Renal cortical epithelial cell (primary cell): ENCODE data around the gene DOK7. TPM values are rescaled to one million over a fixed set of nuclear protein-coding genes. Genes with fewer than 3 reads are reported as not detected.

Source experiments
- DNase-seq: peaks from one replicate; pipeline ENCODE4 v3.0.0-alpha.2; 2011; ENCODE audit warnings: low read depth
- total RNA-seq: library from RNA; depleted of rRNA; stranded (reverse); fragments of >200 nt; gene quantifications from 2 replicates; pipeline ENCODE4 v1.2.3, GENCODE V29; 2014

The DOK7 gene
- total RNA-seq: 10.7 and 24.7 TPM in 2 replicates

GRCh38 chr4:3462790-3463415, at the start of gene DOK7:
TSS of gene DOK7 (plus strand) at chr4:3463306. CDS start at chr4:3463376, 70 bp downstream.
- DNase-seq: no peak

GRCh38 chr4:3413675-3414420, 49.3 kb upstream of the DOK7 start:
- no peak for DNase-seq

- DNase-seq: no peak
These were observed 48.5 kb upstream of the DOK7 start for GRCh38 chr4:3414421-3415279.

GRCh38 chr4:3415471-3416141, 47.5 kb upstream of the DOK7 start:
- no peak for DNase-seq

- no peak for DNase-seq
These were observed 46.8 kb upstream of the DOK7 start for GRCh38 chr4:3416270-3416669.

GRCh38 chr4:3416821-3417221, 46.3 kb upstream of the DOK7 start:
- DNase-seq: no peak

- no peak for DNase-seq
These were observed 45.7 kb upstream of the DOK7 start for GRCh38 chr4:3417448-3417847.

GRCh38 chr4:3418029-3418762, 44.9 kb upstream of the DOK7 start:
- DNase-seq: no peak

- no peak for DNase-seq
These were observed 43.1 kb upstream of the DOK7 start for GRCh38 chr4:3419836-3420605.

GRCh38 chr4:3420606-3420955, 42.5 kb upstream of the DOK7 start:
- no peak for DNase-seq

- DNase-seq: no peak
These were observed 42.1 kb upstream of the DOK7 start for GRCh38 chr4:3420956-3421355.

- no peak for DNase-seq
These were observed 41.6 kb upstream of the DOK7 start for GRCh38 chr4:3421470-3421869.

- no peak for DNase-seq
These were observed 40.8 kb upstream of the DOK7 start for GRCh38 chr4:3422241-3422801.

GRCh38 chr4:3422808-3423297, 40.3 kb upstream of the DOK7 start:
- no peak for DNase-seq

- no peak for DNase-seq
These were observed 39.7 kb upstream of the DOK7 start for GRCh38 chr4:3423406-3423805.

GRCh38 chr4:3423952-3424351, 39.2 kb upstream of the DOK7 start:
- DNase-seq: no peak

- DNase-seq: no peak
These were observed 38.5 kb upstream of the DOK7 start for GRCh38 chr4:3424522-3425095.

GRCh38 chr4:3426465-3427133, 36.5 kb upstream of the DOK7 start:
- DNase-seq: no peak

GRCh38 chr4:3427134-3427476, 36.0 kb upstream of the DOK7 start:
- no peak for DNase-seq
